ENCODE measurements around the gene TFR2. TPM values are rescaled to one million over a fixed set of nuclear protein-coding genes. Genes with fewer than 3 reads are reported as not detected.
"Not testable (repeated sequence)": the region's sequence is repeated elsewhere in the genome, so short reads cannot be mapped to it uniquely, and the experiment has no call there.

TFR2 gene
- total RNA-seq, 1 experiment from 2014 or later, result 9.1 TPM

- no peak overlapping the region for H3K4me3 ChIP-seq (ENCODE audit: low read depth in 2 of 2, low read length in 2 of 2)
- TF ChIP-seq CTCF (IDR thresholded peaks at IDR 0.05) (no peak), SIN3A (IDR thresholded peaks at IDR 0.05; ENCODE audit: borderline replicate concordance, insufficient read depth, low read depth, low read length) (no peak), POLR2AphosphoS5 (IDR thresholded peaks at IDR 0.05; ENCODE audit: low read depth, low read length) (no peak), TCF7L2 (IDR thresholded peaks at IDR 0.05; ENCODE audit: low read depth, low read length) (no peak)
- TF ChIP-seq, protein P1, sequence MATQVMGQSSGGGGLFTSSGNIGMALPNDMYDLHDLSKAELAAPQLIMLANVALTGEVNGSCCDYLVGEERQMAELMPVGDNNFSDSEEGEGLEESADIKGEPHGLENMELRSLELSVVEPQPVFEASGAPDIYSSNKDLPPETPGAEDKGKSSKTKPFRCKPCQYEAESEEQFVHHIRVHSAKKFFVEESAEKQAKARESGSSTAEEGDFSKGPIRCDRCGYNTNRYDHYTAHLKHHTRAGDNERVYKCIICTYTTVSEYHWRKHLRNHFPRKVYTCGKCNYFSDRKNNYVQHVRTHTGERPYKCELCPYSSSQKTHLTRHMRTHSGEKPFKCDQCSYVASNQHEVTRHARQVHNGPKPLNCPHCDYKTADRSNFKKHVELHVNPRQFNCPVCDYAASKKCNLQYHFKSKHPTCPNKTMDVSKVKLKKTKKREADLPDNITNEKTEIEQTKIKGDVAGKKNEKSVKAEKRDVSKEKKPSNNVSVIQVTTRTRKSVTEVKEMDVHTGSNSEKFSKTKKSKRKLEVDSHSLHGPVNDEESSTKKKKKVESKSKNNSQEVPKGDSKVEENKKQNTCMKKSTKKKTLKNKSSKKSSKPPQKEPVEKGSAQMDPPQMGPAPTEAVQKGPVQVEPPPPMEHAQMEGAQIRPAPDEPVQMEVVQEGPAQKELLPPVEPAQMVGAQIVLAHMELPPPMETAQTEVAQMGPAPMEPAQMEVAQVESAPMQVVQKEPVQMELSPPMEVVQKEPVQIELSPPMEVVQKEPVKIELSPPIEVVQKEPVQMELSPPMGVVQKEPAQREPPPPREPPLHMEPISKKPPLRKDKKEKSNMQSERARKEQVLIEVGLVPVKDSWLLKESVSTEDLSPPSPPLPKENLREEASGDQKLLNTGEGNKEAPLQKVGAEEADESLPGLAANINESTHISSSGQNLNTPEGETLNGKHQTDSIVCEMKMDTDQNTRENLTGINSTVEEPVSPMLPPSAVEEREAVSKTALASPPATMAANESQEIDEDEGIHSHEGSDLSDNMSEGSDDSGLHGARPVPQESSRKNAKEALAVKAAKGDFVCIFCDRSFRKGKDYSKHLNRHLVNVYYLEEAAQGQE (IDR thresholded peaks at IDR 0.05; ENCODE audit: insufficient read depth in 1 of 2, low read depth in 2 of 2, low read length in 1 of 2), result no peak
- peaks cover 3% of the 10 kb centered on the region; the same call in 1 of the 2 replicates for H3K36me3 ChIP-seq (ENCODE audit: control insufficient read depth, insufficient read depth, low read length)
- ChIA-PET POLR2A (interaction anchor here (0.7 kb wide), 1 partner anchor 620 kb away, joined by 3 read pairs; no protein-coding TSS in a partner anchor), CTCF (no interaction called here)
- H3K27ac ChIP-seq (ENCODE audit: low read length), result no peak overlapping the region
- intact Hi-C loops (cut with micrococcal nuclease; ENCODE audit: unreplicated experiment), result no loop called here
- H3K27me3 ChIP-seq (ENCODE audit: control insufficient read depth, insufficient read depth, low read length), result no peaks in the 10 kb centered on the region
- H3K9me3 ChIP-seq (ENCODE audit: control insufficient read depth, insufficient read depth, low read depth, low read length), result no peaks in the 10 kb centered on the region
- no peak for ATAC-seq
- no peak for DNase-seq (ENCODE audit: low read depth, low spot score)
- peaks cover 2% of the 10 kb centered on the region; the same call in 1 of the 2 replicates for H3K4me1 ChIP-seq (ENCODE audit: control insufficient read depth, insufficient read depth, low read length)
- BruUV-seq (replicated peaks), result no TSS peak
- in situ Hi-C loops (cut with HindIII; ENCODE audit: low pct_unique_long_range_greater_than_20kb, low sequenced_read_pairs), result no loop called here
Measured at GRCh38 chr7:100671353-100672327, 30.3 kb upstream of the TFR2 start.

DNA sequence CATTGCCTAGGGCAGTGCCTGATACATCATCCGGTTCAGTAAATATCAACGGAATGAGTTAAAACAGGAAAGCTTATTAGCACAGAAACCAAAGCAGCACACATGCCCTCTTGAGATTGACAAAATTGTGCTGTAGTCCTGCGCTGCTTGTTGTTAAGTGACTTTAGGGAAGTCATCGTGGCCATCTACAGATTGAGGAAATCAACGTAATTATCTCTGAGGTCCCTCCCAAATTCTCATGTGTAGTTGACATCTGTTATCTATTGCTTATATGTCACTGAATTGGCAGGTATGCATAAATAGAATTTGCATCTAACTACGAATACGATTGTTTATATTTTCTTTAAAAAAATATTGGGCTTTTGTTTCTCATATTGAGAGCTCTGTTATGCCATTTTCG is 28.7 kb upstream of the TFR2 start:
- in situ Hi-C loops (cut with HindIII; ENCODE audit: low pct_unique_long_range_greater_than_20kb, low sequenced_read_pairs) (no loop called here), intact Hi-C loops (cut with micrococcal nuclease; ENCODE audit: unreplicated experiment) (no loop called here)
- ChIA-PET POLR2A (no interaction called here), CTCF (interaction anchor here (0.8 kb wide), 1 partner anchor 35 kb away, joined by 5 read pairs; no protein-coding TSS in a partner anchor)
- Histone ChIP-seq H3K4me1 (ENCODE audit: control insufficient read depth, insufficient read depth, low read length) (no peaks in the 10 kb centered on the region), H3K9me3 (ENCODE audit: control insufficient read depth, insufficient read depth, low read depth, low read length) (no peaks in the 10 kb centered on the region), H3K36me3 (ENCODE audit: control insufficient read depth, insufficient read depth, low read length) (peaks cover 3% of the 10 kb centered on the region; the same call in 1 of the 2 replicates), H3K4me3 (ENCODE audit: low read depth in 2 of 2, low read length in 2 of 2) (no peak overlapping the region), H3K27ac (ENCODE audit: low read length) (no peak overlapping the region), H3K27me3 (ENCODE audit: control insufficient read depth, insufficient read depth, low read length) (no peaks in the 10 kb centered on the region)
- ATAC-seq, result no peak
- no TSS peak for BruUV-seq (replicated peaks)
- no peak for DNase-seq (ENCODE audit: low read depth, low spot score)
- TF ChIP-seq TCF7L2 (IDR thresholded peaks at IDR 0.05; ENCODE audit: low read depth, low read length), result no peak
- TF ChIP-seq, protein P1 (IDR thresholded peaks at IDR 0.05; ENCODE audit: insufficient read depth in 1 of 2, low read depth in 2 of 2, low read length in 1 of 2), result no peak
- no peak for TF ChIP-seq POLR2AphosphoS5 (IDR thresholded peaks at IDR 0.05; ENCODE audit: low read depth, low read length)
- TF ChIP-seq SIN3A (IDR thresholded peaks at IDR 0.05; ENCODE audit: borderline replicate concordance, insufficient read depth, low read depth, low read length), result no peak
- no peak for TF ChIP-seq CTCF (IDR thresholded peaks at IDR 0.05)

GRCh38 chr7:100669106-100669505 is 27.8 kb upstream of the TFR2 start:
- DNase-seq (ENCODE audit: low read depth, low spot score); H3K4me1 ChIP-seq (ENCODE audit: control insufficient read depth, insufficient read depth, low read length); H3K27me3 ChIP-seq (ENCODE audit: control insufficient read depth, insufficient read depth, low read length); H3K36me3 ChIP-seq (ENCODE audit: control insufficient read depth, insufficient read depth, low read length); H3K4me3 ChIP-seq (ENCODE audit: low read depth in 2 of 2, low read length in 2 of 2); CTCF ChIA-PET; POLR2A ChIA-PET; in situ Hi-C loops (cut with HindIII; ENCODE audit: low pct_unique_long_range_greater_than_20kb, low sequenced_read_pairs); BruUV-seq (replicated peaks); ATAC-seq; H3K27ac ChIP-seq (ENCODE audit: low read length); H3K9me3 ChIP-seq (ENCODE audit: control insufficient read depth, insufficient read depth, low read depth, low read length); intact Hi-C loops (cut with micrococcal nuclease; ENCODE audit: unreplicated experiment): not testable (repeated sequence)
